ENCODE measurements around the gene RPL18. TPM values are rescaled to one million over a fixed set of nuclear protein-coding genes. Genes with fewer than 3 reads are reported as not detected.

The RPL18 gene
- total RNA-seq (ENCODE audit: low replicate concordance): 1,963 and 2,996 TPM in 2 replicates

DNA sequence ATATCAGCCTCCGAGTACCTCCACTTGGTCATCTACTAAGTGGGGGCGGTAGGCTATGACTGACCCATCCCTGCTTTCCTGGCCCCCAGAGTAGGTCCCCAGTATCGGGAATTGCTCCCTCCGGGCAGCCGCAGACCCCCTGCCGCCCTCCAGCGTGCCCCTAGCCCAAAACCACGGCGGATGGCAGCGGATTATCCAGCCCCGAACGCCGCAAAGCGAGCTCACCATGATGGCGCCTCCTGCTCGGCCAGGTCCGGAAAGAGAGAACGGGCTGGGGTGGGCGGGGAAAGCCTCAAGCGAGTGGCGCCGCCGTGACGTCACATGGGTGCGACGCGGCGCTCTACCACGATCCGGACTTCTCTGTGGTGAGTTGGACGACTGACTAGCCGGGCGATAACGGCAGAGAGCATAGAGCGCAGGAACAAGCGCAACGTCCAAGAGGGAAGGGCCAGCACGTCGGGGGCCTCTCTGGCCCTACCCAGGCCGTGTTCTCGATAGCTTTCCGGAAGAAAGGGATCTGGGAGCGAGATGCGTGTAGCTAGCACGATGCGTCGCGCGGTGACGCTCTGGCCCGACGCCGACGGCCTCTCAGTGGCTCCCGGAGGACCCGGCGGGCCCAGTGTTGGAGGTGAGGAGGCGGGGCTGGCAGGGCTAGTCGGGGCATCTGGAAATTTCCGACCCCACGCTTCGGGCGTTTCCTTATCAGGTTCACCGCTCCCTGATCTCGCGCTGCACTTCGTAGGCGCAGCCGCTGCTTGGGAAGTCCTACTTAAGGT, at the start of gene RPL18, which contains the start of gene SPHK2:
Gene RPL18, minus strand, starts transcription at position 263 of the 776 bp plus-strand sequence. Its CDS starts 35 bp downstream, at position 228.
Gene SPHK2, plus strand, starts transcription at position 591 of the 776 bp plus-strand sequence. CDS start 1,009 bp downstream, outside the sequence.

GRCh38 chr19:48646001-48646721, 27.2 kb upstream of the RPL18 start, which contains the start of gene CA11:
Gene CA11, minus strand, starts transcription at chr19:48646187. Its CDS starts 555 bp downstream, at chr19:48645632.

GRCh38 chr19:48636859-48637448, 18.0 kb upstream of the RPL18 start, which contains the start of gene DBP:
Gene DBP, minus strand, starts transcription at chr19:48637379. Its CDS starts 385 bp downstream, at chr19:48636994.

GRCh38 chr19:48614436-48615230, 4.3 kb downstream of the RPL18 start, which contains the start of gene FAM83E:
Gene FAM83E, minus strand, starts transcription at chr19:48615076. Its CDS starts 1,704 bp downstream, at chr19:48613372.

GRCh38 chr19:48606463-48607358, 12.3 kb downstream of the RPL18 start, which contains the start of gene SPACA4:
Gene SPACA4, plus strand, starts transcription at chr19:48606742. Its CDS starts 237 bp downstream, at chr19:48606979.

Other genes with a start within 250 kb of the RPL18 start
- 44.6 and 58.3 TPM in 2 replicates for gene KDELR1, start 227.6 kb downstream of the RPL18 start, total RNA-seq (ENCODE audit: low replicate concordance)
- gene GRIN2D, start 225.5 kb downstream of the RPL18 start, total RNA-seq (ENCODE audit: low replicate concordance): 0.23 TPM in 2 replicates
- 17.8 and 22.5 TPM in 2 replicates for gene GRWD1, start 173.2 kb downstream of the RPL18 start, total RNA-seq (ENCODE audit: low replicate concordance)
- 0.23 and 0.59 TPM in 2 replicates for gene KCNJ14, start 163.6 kb downstream of the RPL18 start, total RNA-seq (ENCODE audit: low replicate concordance)
- gene CYTH2, start 149.8 kb downstream of the RPL18 start, total RNA-seq (ENCODE audit: low replicate concordance): 25.4 and 51.5 TPM in 2 replicates
- gene LMTK3, start 107.3 kb downstream of the RPL18 start, total RNA-seq (ENCODE audit: low replicate concordance): under 0.01 and 0.08 TPM in 2 replicates
- 0.12 and 0.23 TPM in 2 replicates for gene SULT2B1, start 67.0 kb downstream of the RPL18 start, total RNA-seq (ENCODE audit: low replicate concordance)
- not detected in 2 replicates for gene SPACA4, start 12.4 kb downstream of the RPL18 start, total RNA-seq (ENCODE audit: low replicate concordance)
- gene FAM83E, start 4.1 kb downstream of the RPL18 start, total RNA-seq (ENCODE audit: low replicate concordance): 0.38 TPM in 1 of 2 replicates, not detected in the other
- 3.3 and 4.4 TPM in 2 replicates for gene SPHK2, start 328 bp upstream of the RPL18 start, total RNA-seq (ENCODE audit: low replicate concordance)
- gene DBP, start 18.2 kb upstream of the RPL18 start, total RNA-seq (ENCODE audit: low replicate concordance): 2.8 and 8.1 TPM in 2 replicates
- 1.1 and 4.0 TPM in 2 replicates for gene CA11, start 27.0 kb upstream of the RPL18 start, total RNA-seq (ENCODE audit: low replicate concordance)
- under 0.01 and 0.08 TPM in 2 replicates for gene NTN5, start 53.8 kb upstream of the RPL18 start, total RNA-seq (ENCODE audit: low replicate concordance)
- not detected in 2 replicates for gene FUT2, start 76.8 kb upstream of the RPL18 start, total RNA-seq (ENCODE audit: low replicate concordance)
- 0.12 and 0.30 TPM in 2 replicates for gene MAMSTR, start 100.5 kb upstream of the RPL18 start, total RNA-seq (ENCODE audit: low replicate concordance)
- gene RASIP1, start 121.4 kb upstream of the RPL18 start, total RNA-seq (ENCODE audit: low replicate concordance): 0.30 and 0.59 TPM in 2 replicates
- gene IZUMO1, start 127.7 kb upstream of the RPL18 start, total RNA-seq (ENCODE audit: low replicate concordance): not detected in 2 replicates
- gene FUT1, start 133.5 kb upstream of the RPL18 start, total RNA-seq (ENCODE audit: low replicate concordance): under 0.01 and 0.68 TPM in 2 replicates
- gene FGF21, start 136.3 kb upstream of the RPL18 start, total RNA-seq (ENCODE audit: low replicate concordance): not detected in 2 replicates
- 24.1 and 34.1 TPM in 2 replicates for gene BCAT2, start 191.9 kb upstream of the RPL18 start, total RNA-seq (ENCODE audit: low replicate concordance)
- gene HSD17B14, start 217.3 kb upstream of the RPL18 start, total RNA-seq (ENCODE audit: low replicate concordance): 5.3 and 8.8 TPM in 2 replicates
- 8.3 and 20.7 TPM in 2 replicates for gene PLEKHA4, start 249.4 kb upstream of the RPL18 start, total RNA-seq (ENCODE audit: low replicate concordance)